ENCODE results near the gene VAMP3.
A peak's percentile ranks its signal among the peaks of the same experiment; 100 is the strongest.
"Not testable (repeated sequence)": the region's sequence is repeated elsewhere in the genome, so short reads cannot be mapped to it uniquely, and the experiment has no call there.

Gene VAMP3

GRCh38 chr1:7768583-7768982, 2.5 kb upstream of the VAMP3 start:
- DNase-seq (ENCODE audit: low spot score) = no peak

- DNase-seq (ENCODE audit: low spot score) = no peak
Observed at GRCh38 chr1:7769673-7770412, 1.3 kb upstream of the VAMP3 start.

- DNase-seq (ENCODE audit: low spot score) = no peak
Observed at GRCh38 chr1:7770669-7770996, 463 bp upstream of the VAMP3 start.

- DNase-seq (ENCODE audit: low spot score) = no peak
Observed at GRCh38 chr1:7771823-7772299, 765 bp downstream of the VAMP3 start.

GRCh38 chr1:7777591-7777990, 6.5 kb downstream of the VAMP3 start:
- DNase-seq (ENCODE audit: low spot score) = no peak

- no peak for DNase-seq (ENCODE audit: low spot score)
Observed at GRCh38 chr1:7778133-7778628, 7.1 kb downstream of the VAMP3 start.

- DNase-seq (ENCODE audit: low spot score) = no peak
Observed at GRCh38 chr1:7780976-7781375, 9.9 kb downstream of the VAMP3 start.

GRCh38 chr1:7781501-7781900, 10.4 kb downstream of the VAMP3 start:
- DNase-seq (ENCODE audit: low spot score) = no peak

GRCh38 chr1:7781923-7782495, 10.9 kb downstream of the VAMP3 start:
- DNase-seq (ENCODE audit: low spot score) = peak; percentile 15

GRCh38 chr1:7783178-7783711, 12.1 kb downstream of the VAMP3 start:
- DNase-seq (ENCODE audit: low spot score) = peak; percentile 44

- peak; percentile 92 for DNase-seq (ENCODE audit: low spot score)
Observed at GRCh38 chr1:7783826-7784491, 12.9 kb downstream of the VAMP3 start, which contains the start of gene PER3. PER3 (plus strand) TSS chr1:7784291; CDS start chr1:7784878, 587 bp downstream.

GRCh38 chr1:7784492-7785071, 13.5 kb downstream of the VAMP3 start:
- no peak for DNase-seq (ENCODE audit: low spot score)

GRCh38 chr1:7785108-7785507, 14.0 kb downstream of the VAMP3 start:
- DNase-seq (ENCODE audit: low spot score) = no peak

- no peak for DNase-seq (ENCODE audit: low spot score)
Observed at GRCh38 chr1:7786795-7787194, 15.7 kb downstream of the VAMP3 start.

- no peak for DNase-seq (ENCODE audit: low spot score)
Observed at GRCh38 chr1:7789828-7790227, 18.7 kb downstream of the VAMP3 start.

GRCh38 chr1:7791027-7791426, 19.9 kb downstream of the VAMP3 start:
- not testable (repeated sequence) for DNase-seq (ENCODE audit: low spot score)

GRCh38 chr1:7795406-7795805, 24.3 kb downstream of the VAMP3 start:
- no peak for DNase-seq (ENCODE audit: low spot score)

GRCh38 chr1:7805460-7805859, 34.4 kb downstream of the VAMP3 start:
- no peak for DNase-seq (ENCODE audit: low spot score)

- peak; percentile 17 for DNase-seq (ENCODE audit: low spot score)
Observed at GRCh38 chr1:7808253-7808844, 37.3 kb downstream of the VAMP3 start.

- no peak for DNase-seq (ENCODE audit: low spot score)
Observed at GRCh38 chr1:7809742-7810141, 38.6 kb downstream of the VAMP3 start.

- no peak for DNase-seq (ENCODE audit: low spot score)
Observed at GRCh38 chr1:7810395-7810794, 39.3 kb downstream of the VAMP3 start.

GRCh38 chr1:7811476-7811875, 40.4 kb downstream of the VAMP3 start:
- no peak for DNase-seq (ENCODE audit: low spot score)
